ENCODE measurements around the gene AKAP6. TPM values are rescaled to one million over a fixed set of nuclear protein-coding genes. Genes with fewer than 3 reads are reported as not detected.

Gene AKAP6
- total RNA-seq, 1 experiment from 2014 or later = 2.3 TPM

- DNase-seq (ENCODE audit: unreplicated experiment) = no peak
- no peak overlapping the region for H3K27ac Mint-ChIP-seq (ENCODE audit: low read depth, unreplicated experiment)
- intact Hi-C loops (cut with micrococcal nuclease) = no loop called here
- peaks cover 6% of the 10 kb centered on the region for H3K4me1 Mint-ChIP-seq (ENCODE audit: insufficient read depth, unreplicated experiment)
- TF ChIP-seq CTCF (IDR thresholded peaks at IDR 0.05; ENCODE audit: unreplicated experiment) = no peak
- CTCF ChIA-PET = interaction anchor here (0.9 to 1.0 kb wide), 2 partner anchors 32 to 619 kb away, joined by 3 read pairs; no protein-coding TSS in a partner anchor
- no peak overlapping the region for H3K4me3 Mint-ChIP-seq (ENCODE audit: unreplicated experiment)
- no TSS peak for BruUV-seq (replicated peaks)
- H3K9me3 Mint-ChIP-seq (ENCODE audit: unreplicated experiment) = no peaks in the 10 kb centered on the region
- no peaks in the 10 kb centered on the region for H3K36me3 Mint-ChIP-seq (ENCODE audit: insufficient read depth, unreplicated experiment)
- H3K27me3 Mint-ChIP-seq (ENCODE audit: insufficient read depth, unreplicated experiment) = no peaks in the 10 kb centered on the region
- POLR2A ChIA-PET = interaction anchor here (1.5 kb wide), 1 partner anchor 8 kb away, joined by 3 read pairs; no protein-coding TSS in a partner anchor
Measured at GRCh38 chr14:32545506-32546210, 216.6 kb downstream of the AKAP6 start.

- no peak overlapping the region for H3K4me3 Mint-ChIP-seq (ENCODE audit: unreplicated experiment)
- H3K27ac Mint-ChIP-seq (ENCODE audit: low read depth, unreplicated experiment) = no peak overlapping the region
- ChIA-PET POLR2A (interaction anchor here (1.5 kb wide), 1 partner anchor 9 kb away, joined by 3 read pairs; no protein-coding TSS in a partner anchor), CTCF (interaction anchor here (0.6 to 1.0 kb wide), 3 partner anchors 32 to 619 kb away, joined by 3 read pairs; no protein-coding TSS in a partner anchor)
- no peaks in the 10 kb centered on the region for H3K36me3 Mint-ChIP-seq (ENCODE audit: insufficient read depth, unreplicated experiment)
- H3K27me3 Mint-ChIP-seq (ENCODE audit: insufficient read depth, unreplicated experiment) = no peaks in the 10 kb centered on the region
- no peaks in the 10 kb centered on the region for H3K9me3 Mint-ChIP-seq (ENCODE audit: unreplicated experiment)
- no peak for DNase-seq (ENCODE audit: unreplicated experiment)
- TF ChIP-seq CTCF (IDR thresholded peaks at IDR 0.05; ENCODE audit: unreplicated experiment) = no peak
- BruUV-seq (replicated peaks) = no TSS peak
- intact Hi-C loops (cut with micrococcal nuclease) = no loop called here
- H3K4me1 Mint-ChIP-seq (ENCODE audit: insufficient read depth, unreplicated experiment) = peaks cover 6% of the 10 kb centered on the region
Measured at GRCh38 chr14:32546246-32546645, 217.1 kb downstream of the AKAP6 start.

GRCh38 chr14:32552766-32553165, 223.7 kb downstream of the AKAP6 start:
- CTCF ChIA-PET = interaction anchor here (0.7 to 1.2 kb wide), 3 partner anchors 618 to 668 kb away, joined by 3 to 4 read pairs (median 3); no protein-coding TSS in a partner anchor
- Mint-ChIP-seq H3K36me3 (ENCODE audit: insufficient read depth, unreplicated experiment) (no peaks in the 10 kb centered on the region), H3K27me3 (ENCODE audit: insufficient read depth, unreplicated experiment) (no peaks in the 10 kb centered on the region)

More at GRCh38 chr14:32552766-32553165, 223.7 kb downstream of the AKAP6 start:
- H3K4me3 Mint-ChIP-seq (ENCODE audit: unreplicated experiment) = no peak overlapping the region
- no peak for DNase-seq (ENCODE audit: unreplicated experiment)
- TF ChIP-seq CTCF (IDR thresholded peaks at IDR 0.05; ENCODE audit: unreplicated experiment) = no peak
- BruUV-seq (replicated peaks) = no TSS peak
- no peaks in the 10 kb centered on the region for H3K4me1 Mint-ChIP-seq (ENCODE audit: insufficient read depth, unreplicated experiment)
- no peaks in the 10 kb centered on the region for H3K9me3 Mint-ChIP-seq (ENCODE audit: unreplicated experiment)
- POLR2A ChIA-PET = no interaction called here
- no peak overlapping the region for H3K27ac Mint-ChIP-seq (ENCODE audit: low read depth, unreplicated experiment)
- intact Hi-C loops (cut with micrococcal nuclease) = no loop called here
